Posterior cingulate gyrus (tissue), 11 donors: ENCODE data around the gene ZNF575.
"Not testable (repeated sequence)": the region's sequence is repeated elsewhere in the genome, so short reads cannot be mapped to it uniquely, and the experiment has no call there.

ENCODE experiments used
- DNase-seq, 10 donors: peaks; one replicate each; pipeline versions ENCODE4 v3.0.0 to v3.0.0-alpha.2; 2020 to 2021; ENCODE audit warnings: mixed read lengths in 3 of 10
- intact Hi-C: fragments of 100-400 bp; cut with DNase I; formaldehyde crosslinking; loops from one replicate; pipeline ENCODE4 v1.15.1; 2023

Gene ZNF575

GRCh38 chr19:43534816-43535761 lies 2.1 kb downstream of the ZNF575 start:
- intact Hi-C loops: loop anchor here (5.0 to 10.0 kb wide), 2 partner anchors 62 to 250 kb away; partner anchors contain the start of genes IRGQ, KCNN4 and ZNF576
- peak; percentile 51 to 96 (median 70) for DNase-seq

- DNase-seq: no peak
- intact Hi-C loops: loop anchor here (5.0 to 10.0 kb wide), 2 partner anchors 58 to 246 kb away; partner anchors contain the start of genes IRGQ, KCNN4 and ZNF576
These were observed 5.9 kb downstream of the ZNF575 start for GRCh38 chr19:43538922-43539321.

- intact Hi-C loops: no loop called here
- peak in 1 of 10 donors; percentile 18 for DNase-seq
These were observed 7.4 kb downstream of the ZNF575 start for GRCh38 chr19:43540381-43540780.

GRCh38 chr19:43541920-43542650 lies 9.1 kb downstream of the ZNF575 start:
- intact Hi-C loops: no loop called here
- peak in 2 of 10 donors; percentile 5 to 25 for DNase-seq

DNA sequence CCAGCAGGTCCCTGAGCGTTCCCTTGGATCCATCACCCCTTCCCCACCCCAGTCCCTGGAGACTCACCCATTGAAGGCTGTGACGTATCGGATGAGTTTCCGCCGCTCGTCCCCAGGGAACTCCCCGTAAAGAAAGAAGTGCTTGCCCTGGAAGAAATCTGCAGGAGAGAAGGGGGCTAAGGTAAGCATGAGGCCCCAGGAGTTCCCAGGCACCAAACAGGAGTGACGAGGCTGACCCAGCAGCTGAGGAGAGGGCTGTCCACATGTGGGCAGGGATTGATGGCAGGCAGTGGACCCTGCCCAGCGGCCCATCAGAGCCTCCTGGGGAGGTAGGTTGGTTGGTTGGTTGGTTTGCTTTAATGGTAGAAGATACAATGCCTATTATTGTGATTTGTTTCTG lies 11.1 kb downstream of the ZNF575 start:
- intact Hi-C loops: no loop called here
- peak in 2 of 10 donors; percentile 38 to 46 for DNase-seq

DNA sequence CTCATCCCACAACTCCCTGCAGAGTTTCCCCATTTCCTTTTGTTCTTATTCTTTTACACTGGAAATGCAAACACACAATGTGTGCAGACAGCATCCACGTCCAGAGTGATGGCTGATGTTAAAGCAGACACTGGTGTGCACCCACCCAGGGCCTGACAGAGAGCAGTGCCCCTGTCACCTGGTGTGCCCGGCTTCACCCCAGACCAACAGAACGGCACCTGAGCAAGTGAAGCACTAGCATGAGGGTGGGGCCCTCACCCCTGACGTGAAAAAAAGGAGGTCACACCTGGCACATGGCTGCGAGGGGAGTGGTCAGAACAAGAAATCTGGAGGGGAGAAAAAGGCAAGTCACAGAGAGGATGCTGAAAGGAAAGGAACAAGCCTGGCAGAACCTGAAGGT lies 12.3 kb downstream of the ZNF575 start:
- DNase-seq: peak in 2 of 10 donors; percentile 39 to 55
- intact Hi-C loops: no loop called here

DNA sequence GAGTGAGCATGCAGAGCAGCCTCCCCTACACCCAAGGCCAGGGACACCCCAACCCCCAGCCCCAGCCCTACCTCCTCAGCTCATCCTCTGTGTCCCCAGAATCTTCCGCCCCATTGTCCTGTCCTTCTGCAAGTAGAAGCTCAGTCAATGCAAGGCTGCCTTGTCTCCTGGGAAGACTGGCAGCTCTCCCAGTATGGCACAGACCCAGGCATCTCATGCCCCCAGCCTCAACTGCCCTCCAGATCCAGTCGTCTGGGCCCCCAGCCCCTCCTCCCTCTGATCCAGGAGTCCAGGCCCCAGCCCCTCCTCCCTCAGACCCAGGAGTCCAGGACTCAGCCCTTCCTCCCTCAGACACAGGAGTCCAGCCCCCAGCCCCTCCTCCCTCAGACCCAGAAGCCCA lies 13.0 kb downstream of the ZNF575 start:
- intact Hi-C loops: no loop called here
- DNase-seq: peak in 2 of 10 donors; percentile 53 to 67

DNA sequence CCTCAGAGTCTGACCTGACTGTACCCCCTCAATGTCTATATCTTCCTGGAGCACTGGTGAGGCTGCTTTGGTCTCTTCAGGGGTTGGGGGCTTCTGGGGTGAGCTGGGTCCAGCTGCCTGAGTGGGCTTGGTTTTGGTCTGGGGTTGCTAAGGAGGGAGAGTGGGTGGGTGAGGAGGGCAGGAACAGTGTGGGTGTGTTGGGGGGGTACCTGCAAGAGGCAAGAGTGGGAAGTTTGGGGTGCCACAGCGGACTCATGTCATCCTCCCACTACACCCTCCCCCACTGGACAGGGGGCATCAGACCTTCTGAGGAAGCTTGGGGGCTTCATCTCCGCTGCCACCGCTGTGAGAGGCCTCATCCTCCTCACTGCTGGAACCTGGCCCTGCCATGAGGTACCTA lies 13.6 kb downstream of the ZNF575 start:
- peak in 1 of 10 donors; percentile 73 for DNase-seq
- intact Hi-C loops: no loop called here

DNA sequence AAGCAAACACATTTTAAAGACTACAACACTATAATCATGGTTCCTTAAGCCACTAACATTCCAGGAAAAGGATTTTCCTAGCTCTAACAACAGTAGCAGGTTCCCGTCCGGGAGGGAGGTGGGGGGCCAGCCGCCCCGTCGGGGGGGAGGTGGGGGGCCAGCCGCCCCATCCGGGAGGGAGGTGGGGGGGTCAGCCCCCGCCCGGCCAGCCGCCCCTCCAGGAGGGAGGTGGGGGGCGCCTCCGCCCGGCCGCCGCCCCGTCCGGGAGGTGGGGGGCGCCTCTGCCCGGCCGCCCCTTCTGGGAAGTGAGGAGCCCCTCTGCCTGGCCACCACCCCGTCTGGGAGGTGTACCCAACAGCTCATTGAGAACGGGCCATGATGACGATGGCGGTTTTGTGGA lies 14.9 kb downstream of the ZNF575 start:
- DNase-seq: peak in 1 of 10 donors; percentile 7
- intact Hi-C loops: not testable (repeated sequence)

- intact Hi-C loops: no loop called here
- no peak for DNase-seq
These were observed 15.7 kb downstream of the ZNF575 start for GRCh38 chr19:43548706-43549105.

- intact Hi-C loops: no loop called here
- DNase-seq: peak in 3 of 10 donors; percentile 32 to 44 (median 44)
These were observed 18.6 kb downstream of the ZNF575 start for GRCh38 chr19:43551399-43552197.

DNA sequence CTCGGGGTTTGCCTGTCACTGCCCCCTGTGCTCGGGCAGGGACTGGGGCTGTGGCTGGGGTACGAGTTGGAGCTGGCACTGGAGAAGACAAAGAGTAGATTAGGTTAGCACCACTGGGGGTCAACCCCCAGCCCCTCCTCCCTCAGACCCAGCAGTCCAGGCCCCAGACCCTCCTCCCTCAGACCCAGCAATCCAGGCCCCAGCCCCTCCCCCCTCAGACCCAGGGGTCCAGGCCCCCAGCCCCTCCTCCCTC lies 19.1 kb downstream of the ZNF575 start:
- intact Hi-C loops: no loop called here
- peak in 1 of 10 donors; percentile 67 for DNase-seq

- intact Hi-C loops: no loop called here
- peak in 2 of 10 donors; percentile 40 to 53 for DNase-seq
These were observed 19.6 kb downstream of the ZNF575 start for GRCh38 chr19:43552616-43553015.

DNA sequence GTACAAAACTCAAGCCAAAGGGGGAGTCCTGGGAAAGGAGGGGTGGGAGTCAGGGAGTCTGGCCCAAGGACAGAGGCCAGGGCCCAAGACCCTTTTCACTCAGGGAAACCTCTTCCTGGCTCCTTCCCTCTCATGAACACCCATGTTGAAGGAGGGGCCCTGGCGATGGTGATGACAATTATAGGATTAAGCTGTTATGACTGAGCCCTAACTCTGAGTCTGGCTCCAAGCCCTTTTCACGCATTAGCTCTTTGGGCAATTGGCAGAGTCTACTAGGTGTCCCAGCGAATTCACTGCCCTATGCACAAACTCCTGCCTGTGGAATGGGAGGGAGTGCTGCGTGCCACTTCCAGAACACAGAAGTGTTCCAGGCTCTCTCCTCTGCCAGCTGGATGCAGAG lies 20.7 kb downstream of the ZNF575 start:
- intact Hi-C loops: loop anchor here (2.0 kb wide), 1 partner anchor 99 kb away; no protein-coding TSS in a partner anchor

GRCh38 chr19:43554317-43554895 lies 21.4 kb downstream of the ZNF575 start:
- intact Hi-C loops: loop anchor here (2.0 kb wide), 1 partner anchor 98 kb away; no protein-coding TSS in a partner anchor
- peak in 3 of 10 donors; percentile 31 to 54 (median 53) for DNase-seq

More for the DNA sequence above, 20.7 kb downstream of the ZNF575 start:
- peak in 1 of 10 donors; percentile 6 for DNase-seq

DNA sequence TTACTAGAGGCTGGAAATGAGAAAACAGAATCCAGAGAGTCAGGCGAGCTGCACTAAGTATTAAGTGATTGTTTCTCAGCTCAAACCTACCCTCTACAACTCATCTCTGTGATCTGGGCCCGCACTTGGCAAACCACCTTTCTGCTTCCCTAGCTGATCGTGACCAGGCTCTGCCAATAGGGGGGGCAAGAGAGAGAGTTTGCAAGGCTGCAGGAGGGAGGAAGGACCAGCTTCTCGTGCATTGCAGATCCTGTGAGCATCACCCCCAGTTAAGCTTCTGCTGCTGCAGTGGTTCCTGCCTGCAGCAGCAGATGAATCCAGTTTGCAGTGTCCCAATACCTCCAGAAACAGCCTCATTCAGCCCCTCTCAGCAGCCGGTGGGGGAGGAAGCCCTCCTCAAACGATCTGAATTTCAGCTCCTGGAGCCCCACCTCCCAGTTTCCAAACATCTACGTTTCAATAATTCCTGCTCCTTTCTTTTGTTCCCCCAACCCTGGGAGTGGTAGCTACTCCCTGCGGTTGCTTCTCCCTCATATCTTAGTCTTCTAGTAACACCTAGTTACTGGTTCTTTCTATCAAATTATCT lies 22.3 kb downstream of the ZNF575 start:
- peak; percentile 71 to 96 (median 85) for DNase-seq
- intact Hi-C loops: loop anchor here (2.0 kb wide), 1 partner anchor 98 kb away; no protein-coding TSS in a partner anchor

- intact Hi-C loops: no loop called here
- peak in 3 of 10 donors; percentile 35 to 53 (median 45) for DNase-seq
These were observed 27.7 kb downstream of the ZNF575 start for GRCh38 chr19:43560687-43561086.

DNA sequence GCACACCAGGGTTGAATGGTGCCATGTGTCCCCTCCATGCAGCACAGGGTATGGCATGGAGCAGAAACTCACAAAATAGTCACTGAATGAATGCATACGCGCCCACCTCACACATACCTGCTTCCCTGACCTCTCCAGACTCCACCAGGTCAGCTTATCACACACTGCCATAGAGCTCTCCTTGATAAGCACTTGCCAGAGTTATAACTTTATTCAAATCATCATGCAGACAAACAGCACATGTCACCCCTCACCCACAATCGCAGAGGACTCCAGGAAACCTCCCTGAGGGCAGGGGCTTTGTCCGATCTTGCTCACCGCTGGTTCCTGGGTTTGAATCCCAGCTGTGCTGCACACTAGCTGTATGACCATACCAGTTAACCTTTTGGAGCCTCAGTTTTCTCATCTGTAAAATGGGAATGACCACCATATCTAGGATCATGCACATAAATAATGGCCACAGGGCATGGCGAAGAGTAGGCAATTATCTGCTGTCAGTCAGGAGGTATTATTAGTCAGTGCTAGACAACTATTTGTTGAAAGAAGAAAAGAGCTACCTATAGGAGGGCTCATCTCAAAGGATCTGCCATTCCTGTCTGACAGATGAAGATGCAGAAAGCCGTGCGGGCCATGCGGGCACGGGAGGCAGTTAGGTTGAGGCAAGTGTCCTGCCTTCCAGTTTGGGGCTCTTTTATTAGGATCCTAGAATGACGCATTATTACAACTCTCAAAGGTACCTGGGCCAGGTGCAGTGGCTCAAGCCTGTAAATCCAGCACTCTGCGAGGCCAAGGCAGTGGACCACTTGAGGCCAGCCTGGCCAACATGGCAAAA lies 28.4 kb downstream of the ZNF575 start:
- peak in 2 of 10 donors; percentile 31 to 50 for DNase-seq
- intact Hi-C loops: no loop called here
